ENCODE data around the gene BCL2L2.

The BCL2L2 gene

GRCh38 chr14:23301288-23301968, 5.2 kb upstream of the BCL2L2 start:
- H3K9me3 ChIP-seq (ENCODE audit: control insufficient read depth, insufficient read depth, low read length) = no peaks in the 10 kb centered on the region
- no peaks in the 10 kb centered on the region for H3K9me2 ChIP-seq (replicated peaks; ENCODE audit: control insufficient read depth, low read length)
- TF ChIP-seq, protein P1, sequence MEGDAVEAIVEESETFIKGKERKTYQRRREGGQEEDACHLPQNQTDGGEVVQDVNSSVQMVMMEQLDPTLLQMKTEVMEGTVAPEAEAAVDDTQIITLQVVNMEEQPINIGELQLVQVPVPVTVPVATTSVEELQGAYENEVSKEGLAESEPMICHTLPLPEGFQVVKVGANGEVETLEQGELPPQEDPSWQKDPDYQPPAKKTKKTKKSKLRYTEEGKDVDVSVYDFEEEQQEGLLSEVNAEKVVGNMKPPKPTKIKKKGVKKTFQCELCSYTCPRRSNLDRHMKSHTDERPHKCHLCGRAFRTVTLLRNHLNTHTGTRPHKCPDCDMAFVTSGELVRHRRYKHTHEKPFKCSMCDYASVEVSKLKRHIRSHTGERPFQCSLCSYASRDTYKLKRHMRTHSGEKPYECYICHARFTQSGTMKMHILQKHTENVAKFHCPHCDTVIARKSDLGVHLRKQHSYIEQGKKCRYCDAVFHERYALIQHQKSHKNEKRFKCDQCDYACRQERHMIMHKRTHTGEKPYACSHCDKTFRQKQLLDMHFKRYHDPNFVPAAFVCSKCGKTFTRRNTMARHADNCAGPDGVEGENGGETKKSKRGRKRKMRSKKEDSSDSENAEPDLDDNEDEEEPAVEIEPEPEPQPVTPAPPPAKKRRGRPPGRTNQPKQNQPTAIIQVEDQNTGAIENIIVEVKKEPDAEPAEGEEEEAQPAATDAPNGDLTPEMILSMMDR (IDR thresholded peaks at IDR 0.05; ENCODE audit: low read depth, low read length, poor library complexity, severe bottlenecking) = peak; percentile 74
- no peak for TF ChIP-seq EZH2phosphoT487 (IDR thresholded peaks at IDR 0.05; ENCODE audit: borderline replicate concordance, low read length)
- H3K4me3 ChIP-seq (ENCODE audit: low read length) = peak overlapping the region; percentile 83
- H3K36me3 ChIP-seq (ENCODE audit: control insufficient read depth, low read length) = peaks cover 43% of the 10 kb centered on the region
- H3K79me2 ChIP-seq (ENCODE audit: control insufficient read depth, low read length) = peaks cover 27% of the 10 kb centered on the region
- peak overlapping the region; percentile 78 for H3K4me2 ChIP-seq (ENCODE audit: low read length)
- H3F3A ChIP-seq (ENCODE audit: control insufficient read depth, insufficient read depth) = peaks cover 10% of the 10 kb centered on the region
- H3K27me3 ChIP-seq (ENCODE audit: control insufficient read depth, low read length) = no peaks in the 10 kb centered on the region
- H3K4me1 ChIP-seq (ENCODE audit: control insufficient read depth, low read length) = peaks cover 40% of the 10 kb centered on the region
- peak overlapping the region; percentile 81 for H3K27ac ChIP-seq (ENCODE audit: low read depth, low read length)
- no peaks in the 10 kb centered on the region for H4K20me1 ChIP-seq (ENCODE audit: control insufficient read depth, insufficient read depth, low read depth, low read length)

GRCh38 chr14:23301969-23302289, 4.7 kb upstream of the BCL2L2 start:
- H3F3A ChIP-seq (ENCODE audit: control insufficient read depth, insufficient read depth) = peaks cover 10% of the 10 kb centered on the region
- peak overlapping the region; percentile 81 for H3K27ac ChIP-seq (ENCODE audit: low read depth, low read length)
- H3K4me2 ChIP-seq (ENCODE audit: low read length) = peak overlapping the region; percentile 78
- peaks cover 43% of the 10 kb centered on the region for H3K4me1 ChIP-seq (ENCODE audit: control insufficient read depth, low read length)
- no peaks in the 10 kb centered on the region for H3K27me3 ChIP-seq (ENCODE audit: control insufficient read depth, low read length)
- no peaks in the 10 kb centered on the region for H4K20me1 ChIP-seq (ENCODE audit: control insufficient read depth, insufficient read depth, low read depth, low read length)
- TF ChIP-seq, protein P1 (IDR thresholded peaks at IDR 0.05; ENCODE audit: low read depth, low read length, poor library complexity, severe bottlenecking) = no peak
- TF ChIP-seq EZH2phosphoT487 (IDR thresholded peaks at IDR 0.05; ENCODE audit: borderline replicate concordance, low read length) = no peak
- H3K9me3 ChIP-seq (ENCODE audit: control insufficient read depth, insufficient read depth, low read length) = no peaks in the 10 kb centered on the region
- H3K79me2 ChIP-seq (ENCODE audit: control insufficient read depth, low read length) = peaks cover 32% of the 10 kb centered on the region
- H3K4me3 ChIP-seq (ENCODE audit: low read length) = peak overlapping the region; percentile 82
- peaks cover 41% of the 10 kb centered on the region for H3K36me3 ChIP-seq (ENCODE audit: control insufficient read depth, low read length)
- no peaks in the 10 kb centered on the region for H3K9me2 ChIP-seq (replicated peaks; ENCODE audit: control insufficient read depth, low read length)

- H3K9me3 ChIP-seq (ENCODE audit: control insufficient read depth, insufficient read depth, low read length) = no peaks in the 10 kb centered on the region
- peak within 1 kb of the TSS; percentile 81 for H3K27ac ChIP-seq (ENCODE audit: low read depth, low read length)
- peaks cover 49% of the 10 kb centered on the region for H3K4me1 ChIP-seq (ENCODE audit: control insufficient read depth, low read length)
- peak within 1 kb of the TSS; percentile 78 for H3K4me2 ChIP-seq (ENCODE audit: low read length)
- peaks cover 38% of the 10 kb centered on the region for H3K79me2 ChIP-seq (ENCODE audit: control insufficient read depth, low read length)
- TF ChIP-seq EZH2phosphoT487 (IDR thresholded peaks at IDR 0.05; ENCODE audit: borderline replicate concordance, low read length) = no peak
- TF ChIP-seq, protein P1 (IDR thresholded peaks at IDR 0.05; ENCODE audit: low read depth, low read length, poor library complexity, severe bottlenecking) = peak; percentile 9
- H4K20me1 ChIP-seq (ENCODE audit: control insufficient read depth, insufficient read depth, low read depth, low read length) = no peaks in the 10 kb centered on the region
- peak within 1 kb of the TSS; percentile 82 for H3K4me3 ChIP-seq (ENCODE audit: low read length)
- H3K27me3 ChIP-seq (ENCODE audit: control insufficient read depth, low read length) = no peaks in the 10 kb centered on the region
- H3K36me3 ChIP-seq (ENCODE audit: control insufficient read depth, low read length) = peaks cover 37% of the 10 kb centered on the region
- H3K9me2 ChIP-seq (replicated peaks; ENCODE audit: control insufficient read depth, low read length) = no peaks in the 10 kb centered on the region
- H3F3A ChIP-seq (ENCODE audit: control insufficient read depth, insufficient read depth) = peaks cover 10% of the 10 kb centered on the region
Measured at GRCh38 chr14:23302290-23303225, 4.1 kb upstream of the BCL2L2 start, which contains the start of gene PPP1R3E. PPP1R3E (minus strand) TSS chr14:23302859; CDS start chr14:23302576, 283 bp downstream.
